Daoy (cell line): ENCODE results near the gene SMAD7. TPM values are rescaled to one million over a fixed set of nuclear protein-coding genes. Genes with fewer than 3 reads are reported as not detected.
A peak's percentile ranks its signal among the peaks of the same experiment; 100 is the strongest.

Experiments
- DNase-seq: peaks from one replicate; pipeline ENCODE4 v3.0.0-alpha.2; 2015; ENCODE audit warnings: low read depth
- total RNA-seq: library from RNA; depleted of rRNA; stranded (reverse); fragments of >200 nt; shearing (Covaris generic); gene quantifications from 2 replicates; pipeline ENCODE4 v1.2.3, GENCODE V29; 2014; rRNA removed

Gene SMAD7, protein sequence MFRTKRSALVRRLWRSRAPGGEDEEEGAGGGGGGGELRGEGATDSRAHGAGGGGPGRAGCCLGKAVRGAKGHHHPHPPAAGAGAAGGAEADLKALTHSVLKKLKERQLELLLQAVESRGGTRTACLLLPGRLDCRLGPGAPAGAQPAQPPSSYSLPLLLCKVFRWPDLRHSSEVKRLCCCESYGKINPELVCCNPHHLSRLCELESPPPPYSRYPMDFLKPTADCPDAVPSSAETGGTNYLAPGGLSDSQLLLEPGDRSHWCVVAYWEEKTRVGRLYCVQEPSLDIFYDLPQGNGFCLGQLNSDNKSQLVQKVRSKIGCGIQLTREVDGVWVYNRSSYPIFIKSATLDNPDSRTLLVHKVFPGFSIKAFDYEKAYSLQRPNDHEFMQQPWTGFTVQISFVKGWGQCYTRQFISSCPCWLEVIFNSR
- total RNA-seq = 27.6 and 39.4 TPM in 2 replicates

DNA sequence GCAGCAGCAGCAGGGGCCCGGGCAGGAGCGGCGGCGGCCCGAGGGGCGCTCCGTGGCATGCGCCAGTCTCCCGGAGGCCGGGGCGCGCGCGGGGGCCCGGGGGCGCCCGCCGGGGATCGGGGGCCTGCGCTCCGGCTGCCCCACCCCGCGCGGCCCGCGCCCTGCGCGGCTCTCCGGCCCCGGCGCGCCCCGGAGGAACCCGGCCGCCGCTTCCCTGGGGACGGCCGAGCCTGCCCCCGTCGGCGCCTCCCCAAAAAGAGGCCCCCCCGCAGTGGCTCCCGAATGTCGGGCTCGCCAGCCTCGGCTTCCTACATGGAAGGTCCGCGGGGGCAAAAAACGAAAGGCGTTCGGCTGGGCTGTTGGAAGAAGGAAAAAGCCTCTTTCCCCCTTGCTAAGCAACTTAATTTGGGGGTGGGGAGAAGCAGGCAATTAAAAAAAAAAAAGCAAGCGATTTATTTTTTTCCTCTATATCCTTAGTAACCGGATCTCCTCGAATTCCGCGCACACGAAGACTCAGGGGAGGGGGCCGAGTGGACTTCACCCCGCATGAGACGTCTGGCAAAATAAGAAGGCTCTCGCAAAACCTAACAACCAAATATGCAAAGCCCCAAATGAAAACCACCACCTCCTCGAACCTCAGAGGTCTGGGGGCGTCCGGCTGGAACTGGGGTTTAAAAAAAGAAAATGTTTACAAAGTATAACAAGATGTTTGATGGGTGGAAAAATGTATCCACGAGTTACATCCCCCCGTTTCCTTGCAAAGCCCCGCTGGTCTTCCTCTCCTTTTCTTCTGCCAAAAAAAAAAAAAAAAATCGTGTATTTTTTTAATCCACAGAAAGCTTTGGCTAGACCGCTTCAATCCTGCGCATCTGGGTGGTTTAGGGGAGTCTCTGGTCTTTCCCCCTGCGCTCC, at the start of gene SMAD7:
Gene SMAD7 (minus strand): TSS at position 430 of the 912 bp plus-strand sequence. CDS start 541 bp downstream, outside the sequence.
- no peak for DNase-seq

DNA sequence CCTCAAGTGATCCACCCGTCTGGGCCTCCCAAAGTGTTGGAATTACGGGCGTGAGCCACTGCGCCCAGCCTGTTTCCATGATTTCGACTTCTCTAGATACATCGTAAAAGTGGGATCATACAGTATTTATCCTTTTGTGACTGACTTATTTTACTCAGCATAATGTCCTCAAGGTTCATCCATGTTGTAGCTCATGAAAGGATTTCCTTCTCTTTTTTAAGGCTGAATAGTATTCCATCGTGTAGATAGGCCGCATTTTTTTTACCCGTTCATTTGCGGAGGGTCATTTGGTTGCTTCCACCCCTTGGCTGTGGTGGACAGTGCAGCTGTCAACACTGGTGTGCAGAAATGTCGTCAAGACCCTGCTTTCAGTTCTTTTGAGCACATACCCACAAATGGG, 48.8 kb upstream of the SMAD7 start:
- no peak for DNase-seq

GRCh38 chr18:48997985-48998831, 47.4 kb upstream of the SMAD7 start:
- DNase-seq = peak; percentile 99

DNA sequence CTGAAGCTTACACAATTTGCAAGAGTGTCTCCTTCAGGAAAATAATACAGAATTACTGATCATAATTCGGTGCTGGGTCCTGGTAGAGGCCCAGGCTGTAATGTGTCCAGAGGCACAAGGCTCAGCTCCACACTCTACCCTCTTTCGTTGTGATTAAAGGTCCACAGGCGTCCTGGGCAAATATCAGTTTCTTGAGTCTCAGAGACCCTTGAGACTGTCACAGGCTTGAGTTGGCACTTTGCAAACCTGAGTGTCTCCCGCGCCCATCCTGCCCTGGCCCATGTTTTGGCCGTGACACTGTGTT, 46.9 kb upstream of the SMAD7 start:
- no peak for DNase-seq

DNA sequence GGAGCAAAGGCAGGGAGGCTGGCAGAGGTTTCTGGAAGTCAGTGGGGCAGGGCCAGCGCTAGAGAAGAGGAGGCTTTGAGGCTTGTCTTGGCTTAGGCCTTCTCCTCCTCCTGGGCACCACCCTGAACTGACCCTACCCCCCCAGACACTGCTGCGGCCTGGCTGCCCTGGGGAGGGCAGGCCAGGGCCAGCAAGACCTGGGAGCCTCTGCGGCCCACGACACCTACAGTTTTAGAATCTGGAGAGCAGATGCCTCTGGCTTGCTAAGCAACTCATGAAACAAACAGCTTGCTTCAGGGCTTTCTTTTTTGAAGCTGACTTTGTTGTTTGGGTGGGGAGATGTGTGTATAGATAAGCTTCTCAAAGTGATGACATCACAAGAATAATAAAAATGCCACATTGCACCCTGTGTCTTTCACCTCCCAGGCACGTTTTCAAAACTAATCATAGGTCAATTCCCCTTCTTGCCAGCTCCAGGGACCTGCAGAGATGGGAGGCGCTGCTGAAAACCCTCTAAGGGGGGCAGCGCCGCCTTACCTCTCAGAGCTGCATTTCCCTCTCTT, 46.2 kb upstream of the SMAD7 start:
- DNase-seq = peak; percentile 82

DNA sequence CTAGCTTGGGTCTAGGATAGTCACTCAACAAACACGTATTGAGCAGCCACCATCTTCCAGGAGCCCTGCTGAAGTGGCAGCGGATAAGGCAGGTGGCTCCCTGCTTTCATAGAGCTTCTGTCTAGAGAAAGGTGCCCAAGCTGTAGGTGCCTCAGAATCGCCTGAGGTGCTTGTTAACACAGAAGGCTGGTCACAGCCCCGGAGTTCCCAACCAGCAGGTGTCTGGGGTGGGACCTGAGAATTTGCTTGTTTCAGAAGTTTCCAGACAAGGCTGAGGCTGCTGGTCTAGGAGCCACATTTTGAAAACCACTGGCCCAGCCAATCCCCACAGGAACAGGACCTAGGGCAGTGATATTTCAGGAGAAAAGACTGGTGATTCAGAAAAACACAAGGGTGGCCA, 45.3 kb upstream of the SMAD7 start:
- no peak for DNase-seq

- DNase-seq = no peak
Observed at GRCh38 chr18:48994926-48995835, 44.4 kb upstream of the SMAD7 start.

- DNase-seq = peak; percentile 60
Observed at GRCh38 chr18:48994044-48994651, 43.4 kb upstream of the SMAD7 start.

- peak; percentile 32 for DNase-seq
Observed at GRCh38 chr18:48993586-48993985, 42.8 kb upstream of the SMAD7 start.

GRCh38 chr18:48992791-48993555, 42.2 kb upstream of the SMAD7 start:
- no peak for DNase-seq

DNA sequence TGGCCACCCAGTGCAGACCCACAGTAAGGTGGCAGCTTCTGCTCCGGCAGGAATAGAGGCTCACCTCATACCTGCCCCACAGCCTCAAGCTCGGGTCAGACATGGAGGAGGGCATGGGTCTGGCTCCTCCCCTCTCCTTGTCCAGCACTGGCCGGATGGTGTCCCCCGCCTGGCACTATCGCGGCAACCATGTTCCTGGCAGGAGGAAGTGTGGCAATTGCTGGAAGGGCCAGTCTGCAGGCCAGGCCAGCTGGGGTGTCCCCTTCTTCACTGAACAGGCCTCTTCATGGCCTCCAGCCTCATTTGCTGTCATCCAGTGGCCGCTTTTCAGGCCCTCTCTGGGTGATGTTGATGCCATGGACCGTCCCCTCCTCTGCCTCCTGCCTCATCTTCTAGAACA, 41.4 kb upstream of the SMAD7 start:
- DNase-seq = no peak

DNA sequence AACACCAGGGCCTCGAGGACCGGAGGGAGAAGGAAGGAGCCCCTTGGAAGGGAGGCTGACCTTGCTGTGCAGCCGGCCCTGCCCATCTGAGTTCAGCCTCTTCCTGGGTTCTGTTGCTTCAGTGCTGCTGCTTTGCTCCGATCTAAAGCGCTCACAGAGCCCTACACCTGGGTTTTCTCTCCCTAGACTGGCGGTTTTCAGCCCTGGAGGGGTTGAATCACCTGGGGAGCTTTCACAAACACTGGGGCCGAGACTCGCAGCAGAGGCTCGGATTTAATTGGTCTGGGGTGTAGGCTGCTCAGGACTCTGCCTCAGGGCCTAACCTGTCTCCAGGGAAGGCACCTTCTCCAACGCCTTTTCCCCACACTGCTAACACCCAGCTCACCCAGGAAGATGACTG, 40.9 kb upstream of the SMAD7 start:
- no peak for DNase-seq

DNA sequence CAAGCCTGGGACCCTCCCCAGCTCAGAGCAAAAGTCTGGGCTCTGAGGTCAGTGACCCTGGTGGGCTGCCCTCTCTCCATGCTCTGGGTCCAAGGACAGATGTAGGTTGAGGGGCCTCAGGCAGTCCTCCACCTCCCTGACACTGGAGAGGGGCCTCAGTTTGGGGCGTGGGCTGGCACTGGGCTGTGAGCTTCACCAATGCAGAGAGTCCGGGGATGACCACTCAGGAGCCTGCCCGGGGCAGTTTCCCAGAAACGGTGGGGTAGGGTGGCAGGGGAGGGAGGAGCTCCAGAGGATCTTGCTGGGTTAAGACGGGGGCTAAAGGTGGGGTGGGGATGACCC, 40.5 kb upstream of the SMAD7 start:
- no peak for DNase-seq

- peak; percentile 81 for DNase-seq
Observed at GRCh38 chr18:48990481-48991318, 39.9 kb upstream of the SMAD7 start.

- DNase-seq = no peak
Observed at GRCh38 chr18:48989304-48990303, 38.8 kb upstream of the SMAD7 start.

DNA sequence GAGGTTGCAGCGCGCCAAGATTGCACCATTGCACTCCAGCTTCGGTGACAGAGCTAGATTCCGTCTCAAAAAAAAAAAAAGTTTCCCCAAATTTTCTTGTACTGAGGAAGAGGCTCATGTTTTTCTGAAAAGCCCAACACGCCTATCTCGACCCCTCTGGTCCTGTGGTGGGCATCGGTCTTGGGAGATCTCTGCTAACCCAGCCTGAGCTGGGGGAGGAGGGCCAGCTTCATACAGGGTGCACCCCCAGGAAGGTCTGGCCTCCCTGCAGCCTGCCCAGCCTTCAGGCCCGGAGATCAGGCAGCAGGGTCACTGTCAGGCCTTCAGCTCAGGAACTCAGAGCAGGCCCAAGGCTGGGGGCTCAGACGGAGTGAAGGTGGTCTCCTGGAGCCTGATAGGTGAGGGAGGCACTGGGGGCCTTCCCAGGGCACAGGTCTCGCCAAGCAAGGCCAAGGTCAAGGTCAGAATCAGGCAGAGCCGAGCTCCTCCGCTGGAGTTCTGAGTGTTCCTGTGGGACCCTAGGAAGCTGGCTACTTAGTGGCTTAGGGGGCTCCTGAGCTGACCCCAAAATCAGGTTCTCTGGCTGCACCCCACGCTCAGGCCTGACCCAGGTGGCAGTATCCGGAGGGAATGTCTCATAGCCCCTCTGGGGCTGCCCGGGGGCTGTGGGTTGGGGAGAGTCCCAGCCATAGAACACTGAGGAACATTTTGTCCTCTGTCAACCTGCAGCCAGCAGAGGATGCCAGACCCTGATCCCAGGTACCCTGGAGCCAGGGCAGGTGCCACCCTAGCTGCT, 37.9 kb upstream of the SMAD7 start:
- DNase-seq = no peak
